ENCODE measurements around the gene NUP98.

NUP98 gene

GRCh38 chr11:3641191-3641590 is 156.2 kb downstream of the NUP98 start:
- no peak for DNase-seq (ENCODE audit: low read depth)

- DNase-seq (ENCODE audit: low read depth), result no peak
These were observed 157.5 kb downstream of the NUP98 start for GRCh38 chr11:3639841-3640240.

GRCh38 chr11:3638513-3638912 is 158.8 kb downstream of the NUP98 start:
- DNase-seq (ENCODE audit: low read depth), result no peak

- DNase-seq (ENCODE audit: low read depth), result no peak
These were observed 160.2 kb downstream of the NUP98 start for GRCh38 chr11:3637201-3637600.

GRCh38 chr11:3635641-3636375 is 161.5 kb downstream of the NUP98 start:
- no peak for DNase-seq (ENCODE audit: low read depth)

GRCh38 chr11:3632070-3632660 is 165.2 kb downstream of the NUP98 start:
- DNase-seq (ENCODE audit: low read depth), result no peak

- DNase-seq (ENCODE audit: low read depth), result no peak
These were observed 166.0 kb downstream of the NUP98 start for GRCh38 chr11:3631331-3631730.

- no peak for DNase-seq (ENCODE audit: low read depth)
These were observed 170.1 kb downstream of the NUP98 start for GRCh38 chr11:3627291-3627690.

GRCh38 chr11:3626250-3626960 is 170.9 kb downstream of the NUP98 start:
- DNase-seq (ENCODE audit: low read depth), result no peak
